IgD-negative memory B cell (primary cell): Measurements from ENCODE around the gene RNU6-9. TPM values are rescaled to one million over a fixed set of nuclear protein-coding genes. Genes with fewer than 3 reads are reported as not detected.

Experiments
- polyA plus RNA-seq: library from polyadenylated mRNA; unstranded; fragments of 300-500 nt; fragmentation: Illumina TruSeq; gene quantifications from one replicate; pipeline ENCODE4 v1.2.3, GENCODE V29; 2021

The RNU6-9 gene
- polyA plus RNA-seq, 1 donor from 2014 or later: not detected

Other genes with a start within 250 kb of the RNU6-9 start
- 108 TPM for gene RNF126, start 230.3 kb upstream of the RNU6-9 start, polyA plus RNA-seq
- gene FSTL3, start 217.1 kb upstream of the RNU6-9 start, polyA plus RNA-seq: 1.7 TPM
- gene PRSS57, start 198.0 kb upstream of the RNU6-9 start, polyA plus RNA-seq: not detected
- gene PALM, start 184.5 kb upstream of the RNU6-9 start, polyA plus RNA-seq: not detected
- not detected for gene MISP, start 142.4 kb upstream of the RNU6-9 start, polyA plus RNA-seq
- 163 TPM for gene PTBP1, start 96.0 kb upstream of the RNU6-9 start, polyA plus RNA-seq
- gene PLPPR3, start 71.5 kb upstream of the RNU6-9 start, polyA plus RNA-seq: not detected
- not detected for gene AZU1, start 65.6 kb upstream of the RNU6-9 start, polyA plus RNA-seq
- gene PRTN3, start 52.5 kb upstream of the RNU6-9 start, polyA plus RNA-seq: not detected
- gene ELANE, start 41.2 kb upstream of the RNU6-9 start, polyA plus RNA-seq: not detected
- 6.3 TPM for gene CFD, start 33.8 kb upstream of the RNU6-9 start, polyA plus RNA-seq
- gene MED16, start 297 bp upstream of the RNU6-9 start, polyA plus RNA-seq: 138 TPM
- gene R3HDM4, start 19.7 kb downstream of the RNU6-9 start, polyA plus RNA-seq: 322 TPM
- 3.9 TPM for gene KISS1R, start 23.8 kb downstream of the RNU6-9 start, polyA plus RNA-seq
- 4.2 TPM for gene ARID3A, start 32.6 kb downstream of the RNU6-9 start, polyA plus RNA-seq
- 53.4 TPM for gene WDR18, start 90.9 kb downstream of the RNU6-9 start, polyA plus RNA-seq
- gene GRIN3B, start 106.9 kb downstream of the RNU6-9 start, polyA plus RNA-seq: not detected
- 82.6 TPM for gene TMEM259, start 127.6 kb downstream of the RNU6-9 start, polyA plus RNA-seq
- gene RNU6-2, start 128.0 kb downstream of the RNU6-9 start, polyA plus RNA-seq: not detected
- 596 TPM for gene CNN2, start 133.1 kb downstream of the RNU6-9 start, polyA plus RNA-seq
- gene ABCA7, start 146.6 kb downstream of the RNU6-9 start, polyA plus RNA-seq: 21.4 TPM
- gene ARHGAP45, start 173.7 kb downstream of the RNU6-9 start, polyA plus RNA-seq: 391 TPM
- gene POLR2E, start 201.9 kb downstream of the RNU6-9 start, polyA plus RNA-seq: 237 TPM
- 460 TPM for gene GPX4, start 210.5 kb downstream of the RNU6-9 start, polyA plus RNA-seq